Fibroblast of mammary gland (primary cell): ENCODE data around the gene GPR39.

Experiments used
- DNase-seq: peaks from one replicate; pipeline ENCODE4 v3.0.0-alpha.2; 2010; ENCODE audit warnings: low read depth
- H3K4me3 ChIP-seq: 2 replicates; pipeline ENCODE4 v1.5.1; 2011; ENCODE audit warnings: low read depth, mild to moderate bottlenecking, low read length, moderate library complexity; ENCODE audit not compliant: control insufficient read depth
- CTCF ChIP-seq: conservative IDR thresholded peaks from 2 replicates; pipeline ENCODE4 v1.5.1; 2011; ENCODE audit warnings: low read depth, low read length, inconsistent platforms; ENCODE audit not compliant: control insufficient read depth, insufficient read depth

The GPR39 gene

GRCh38 chr2:132374961-132375360 is 41.6 kb upstream of the GPR39 start:
- no peak for TF ChIP-seq CTCF
- no peak overlapping the region for H3K4me3 ChIP-seq
- peak; percentile 30 for DNase-seq

- no peak for DNase-seq
- H3K4me3 ChIP-seq, result no peak overlapping the region
- no peak for TF ChIP-seq CTCF
Measured at GRCh38 chr2:132381376-132381775, 35.2 kb upstream of the GPR39 start.

GRCh38 chr2:132383956-132384355 is 32.6 kb upstream of the GPR39 start:
- DNase-seq, result no peak
- TF ChIP-seq CTCF, result no peak
- H3K4me3 ChIP-seq, result no peak overlapping the region

- TF ChIP-seq CTCF, result no peak
- no peak overlapping the region for H3K4me3 ChIP-seq
- DNase-seq, result no peak
Measured at GRCh38 chr2:132384491-132385151, 32.0 kb upstream of the GPR39 start.

GRCh38 chr2:132387126-132387525 is 29.5 kb upstream of the GPR39 start:
- no peak for DNase-seq
- TF ChIP-seq CTCF, result no peak
- no peak overlapping the region for H3K4me3 ChIP-seq

- no peak overlapping the region for H3K4me3 ChIP-seq
- no peak for TF ChIP-seq CTCF
- DNase-seq, result no peak
Measured at GRCh38 chr2:132390076-132390475, 26.5 kb upstream of the GPR39 start.

- no peak for DNase-seq
- H3K4me3 ChIP-seq, result no peak overlapping the region
- TF ChIP-seq CTCF, result no peak
Measured at GRCh38 chr2:132391378-132391777, 25.2 kb upstream of the GPR39 start.
